PC-3 (cell line): Measurements from ENCODE around the gene RAD9A.

ENCODE experiments used
- CTCF ChIP-seq: fragments of 300-600 bp; sonication (generic); conservative IDR thresholded peaks from 2 replicates; pipeline ENCODE4 v1.5.1; 2017; ENCODE audit warnings: antibody characterized with exemption, low read depth, mild to moderate bottlenecking, low read length
- EZH2 ChIP-seq: fragments of 300-600 bp; sonication (generic); IDR thresholded peaks from one replicate; pipeline ENCODE4 v1.6.1; 2017; ENCODE audit warnings: antibody characterized with exemption, mild to moderate bottlenecking, low read length; ENCODE audit not compliant: unreplicated experiment

DNA sequence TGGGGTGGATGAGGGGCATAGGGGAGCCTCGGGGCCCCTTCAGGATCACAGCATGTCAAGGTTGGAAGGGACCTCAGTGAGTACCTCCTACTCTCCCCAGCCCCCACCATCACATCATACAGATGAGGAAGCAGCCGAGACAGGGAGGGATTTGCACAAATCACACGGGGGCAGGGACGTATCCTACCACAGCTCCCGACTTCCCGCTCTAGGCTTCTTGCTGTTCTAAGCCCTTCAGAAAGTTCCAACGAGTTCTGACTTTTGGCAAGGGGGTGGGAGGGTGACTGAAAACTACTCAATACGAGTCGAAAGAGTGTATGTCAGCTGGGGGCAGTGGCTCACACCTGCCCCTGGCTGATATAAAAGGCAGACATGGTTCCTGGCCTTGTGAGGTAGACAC is 4.7 kb upstream of the RAD9A start:
- no peak for TF ChIP-seq CTCF
- no peak for TF ChIP-seq EZH2
